Skeletal muscle tissue (tissue), 4 donors: ENCODE data around the gene NCOR1. TPM values are rescaled to one million over a fixed set of nuclear protein-coding genes. Genes with fewer than 3 reads are reported as not detected.
"Not testable (repeated sequence)": the region's sequence is repeated elsewhere in the genome, so short reads cannot be mapped to it uniquely, and the experiment has no call there.

Experiments used
- H3K27ac ChIP-seq: one replicate; pipeline ENCODE4 v1.7.0; 2013; ENCODE audit warnings: mild to moderate bottlenecking, low read depth, low read length, inconsistent platforms
- H3K27me3 ChIP-seq, 3 donors: one replicate each; pipeline ENCODE4 v1.7.0; 2013; ENCODE audit warnings: low read length in 3 of 3; ENCODE audit not compliant: control insufficient read depth in 3 of 3, insufficient read depth in 3 of 3
- H3K36me3 ChIP-seq, 3 donors: one replicate each; pipeline ENCODE4 v1.7.0; 2013; ENCODE audit warnings: low read length in 3 of 3; ENCODE audit not compliant: control insufficient read depth in 3 of 3, insufficient read depth in 3 of 3
- H3K4me1 ChIP-seq, 3 donors: one replicate each; pipeline ENCODE4 v1.7.0; 2013; ENCODE audit warnings: low read length in 3 of 3, mild to moderate bottlenecking in 3 of 3; ENCODE audit not compliant: control insufficient read depth in 3 of 3, insufficient read depth in 3 of 3
- H3K4me3 ChIP-seq, 3 donors: one replicate each; pipeline ENCODE4 v1.7.0; 2013; ENCODE audit warnings: low read length in 3 of 3
- H3K9ac ChIP-seq, 3 donors: one replicate each; pipeline ENCODE4 v1.7.0; 2013; ENCODE audit warnings: low read length in 3 of 3, mild to moderate bottlenecking in 3 of 3, moderate library complexity in 2 of 3, low read depth in 1 of 3
- H3K9me3 ChIP-seq, 3 donors: one replicate each; pipeline ENCODE4 v1.7.0; 2013; ENCODE audit warnings: low read length in 3 of 3; ENCODE audit not compliant: control insufficient read depth in 3 of 3
- total RNA-seq: library from RNA; depleted of rRNA; stranded (reverse); fragments of >200 nt; gene quantifications from one replicate; pipeline ENCODE4 v1.2.3, GENCODE V29; 2014
- donor health status: Osteomylitis.

Gene NCOR1
- total RNA-seq, 1 donor from 2014 or later, result 50.1 TPM

GRCh38 chr17:16131593-16131992, 83.7 kb downstream of the NCOR1 start:
- H3K9ac ChIP-seq, result no peak overlapping the region
- H3K4me3 ChIP-seq, result no peak overlapping the region
- H3K36me3 ChIP-seq, result peaks cover 8 to 29% (median 27%) of the 10 kb centered on the region in 3 donors
- no peaks in the 10 kb centered on the region for H3K9me3 ChIP-seq
- H3K4me1 ChIP-seq, result peaks cover 0 to 13% (median 2%) of the 10 kb centered on the region in 3 donors
- no peak overlapping the region for H3K27ac ChIP-seq
- H3K27me3 ChIP-seq, result no peaks in the 10 kb centered on the region

- Histone ChIP-seq H3K27me3 (no peaks in the 10 kb centered on the region), H3K9me3 (no peaks in the 10 kb centered on the region), H3K9ac (no peak overlapping the region), H3K4me1 (peaks cover 0 to 13% (median 2%) of the 10 kb centered on the region in 3 donors), H3K4me3 (no peak overlapping the region), H3K36me3 (peaks cover 8 to 24% (median 23%) of the 10 kb centered on the region in 3 donors), H3K27ac (no peak overlapping the region)
Observed at GRCh38 chr17:16129441-16130205, 85.7 kb downstream of the NCOR1 start.

- H3K9me3 ChIP-seq, result no peaks in the 10 kb centered on the region
- H3K27ac ChIP-seq, result no peak overlapping the region
- peaks cover 11 to 35% (median 28%) of the 10 kb centered on the region in 3 donors for H3K36me3 ChIP-seq
- H3K4me3 ChIP-seq, result no peak overlapping the region
- H3K27me3 ChIP-seq, result no peaks in the 10 kb centered on the region
- no peak overlapping the region for H3K9ac ChIP-seq
- H3K4me1 ChIP-seq, result peaks cover 0 to 5% (median 2%) of the 10 kb centered on the region in 3 donors
Observed at GRCh38 chr17:16123531-16123930, 91.8 kb downstream of the NCOR1 start.

- H3K9ac ChIP-seq, result no peak overlapping the region
- peaks cover 9 to 36% (median 31%) of the 10 kb centered on the region in 3 donors for H3K36me3 ChIP-seq
- H3K4me3 ChIP-seq, result no peak overlapping the region
- H3K27ac ChIP-seq, result no peak overlapping the region
- H3K4me1 ChIP-seq, result peaks cover 0 to 5% (median 2%) of the 10 kb centered on the region in 3 donors
- H3K27me3 ChIP-seq, result no peaks in the 10 kb centered on the region
- H3K9me3 ChIP-seq, result no peaks in the 10 kb centered on the region
Observed at GRCh38 chr17:16122697-16123434, 92.5 kb downstream of the NCOR1 start.

- Histone ChIP-seq H3K9me3 (no peaks in the 10 kb centered on the region), H3K4me3 (no peak overlapping the region), H3K4me1 (peaks cover 0 to 5% (median 2%) of the 10 kb centered on the region in 3 donors), H3K36me3 (peaks cover 10 to 44% (median 40%) of the 10 kb centered on the region in 3 donors), H3K27ac (peak overlapping the region; percentile 17), H3K27me3 (no peaks in the 10 kb centered on the region), H3K9ac (no peak overlapping the region)
Observed at GRCh38 chr17:16121915-16122314, 93.4 kb downstream of the NCOR1 start.

GRCh38 chr17:16120937-16121336, 94.4 kb downstream of the NCOR1 start:
- H3K27me3 ChIP-seq, result no peaks in the 10 kb centered on the region
- H3K36me3 ChIP-seq, result peaks cover 10 to 50% (median 45%) of the 10 kb centered on the region in 3 donors
- H3K4me3 ChIP-seq, result no peak overlapping the region

GRCh38 chr17:16117149-16117548, 98.2 kb downstream of the NCOR1 start:
- Histone ChIP-seq H3K4me1 (peaks cover 0 to 5% (median 2%) of the 10 kb centered on the region in 3 donors), H3K27ac (no peak overlapping the region), H3K9ac (no peak overlapping the region), H3K9me3 (no peaks in the 10 kb centered on the region), H3K27me3 (no peaks in the 10 kb centered on the region), H3K36me3 (peaks cover 16 to 53% (median 52%) of the 10 kb centered on the region in 3 donors), H3K4me3 (no peak overlapping the region)

More at GRCh38 chr17:16120937-16121336, 94.4 kb downstream of the NCOR1 start:
- no peak overlapping the region for H3K9ac ChIP-seq
- peaks cover 0 to 5% (median 2%) of the 10 kb centered on the region in 3 donors for H3K4me1 ChIP-seq
- H3K27ac ChIP-seq, result no peak overlapping the region
- H3K9me3 ChIP-seq, result no peaks in the 10 kb centered on the region

- not testable (repeated sequence) for H3K9ac ChIP-seq, H3K27me3 ChIP-seq, H3K27ac ChIP-seq, H3K4me3 ChIP-seq, H3K9me3 ChIP-seq, H3K4me1 ChIP-seq
- H3K36me3 ChIP-seq, result peaks cover 14 to 45% (median 41%) of the 10 kb centered on the region in 3 donors
Observed at GRCh38 chr17:16115077-16115698, 100.1 kb downstream of the NCOR1 start.

GRCh38 chr17:16108871-16109270, 106.5 kb downstream of the NCOR1 start:
- Histone ChIP-seq H3K4me1 (no peaks in the 10 kb centered on the region), H3K4me3 (no peak overlapping the region), H3K9me3 (no peaks in the 10 kb centered on the region), H3K36me3 (peaks cover 0 to 11% (median 4%) of the 10 kb centered on the region in 3 donors), H3K27me3 (no peaks in the 10 kb centered on the region), H3K9ac (no peak overlapping the region), H3K27ac (no peak overlapping the region)
